Colonic mucosa (tissue), 4 donors: ENCODE measurements around the gene URM1. TPM values are rescaled to one million over a fixed set of nuclear protein-coding genes. Genes with fewer than 3 reads are reported as not detected.
A peak's percentile ranks its signal among the peaks of the same experiment; 100 is the strongest.

Source experiments
- DNase-seq: peaks from one replicate; pipeline ENCODE4 v3.0.0-alpha.2; 2020
- H3K27ac ChIP-seq: fragments of 200-600 bp; one replicate; pipeline ENCODE4 v1.8.0; 2021
- H3K27me3 ChIP-seq: fragments of 200-600 bp; one replicate; pipeline ENCODE4 v1.8.0; 2021
- H3K36me3 ChIP-seq: fragments of 200-600 bp; one replicate; pipeline ENCODE4 v1.8.0; 2021
- H3K4me1 ChIP-seq: fragments of 200-600 bp; one replicate; pipeline ENCODE4 v1.8.0; 2021; ENCODE audit warnings: mild to moderate bottlenecking
- H3K4me3 ChIP-seq: fragments of 200-600 bp; one replicate; pipeline ENCODE4 v1.8.0; 2021
- H3K9ac ChIP-seq, 2 donors: one replicate each; pipeline ENCODE4 v1.7.0; 2013; ENCODE audit warnings: control low read depth in 2 of 2, low read depth in 2 of 2, low read length in 2 of 2
- H3K9me3 ChIP-seq: fragments of 200-600 bp; one replicate; pipeline ENCODE4 v1.8.0; 2021
- CTCF ChIP-seq: fragments of 200-600 bp; IDR thresholded peaks from one replicate; pipeline ENCODE4 v1.8.0; 2022; ENCODE audit warnings: antibody characterized with exemption, mild to moderate bottlenecking
- intact Hi-C: fragments of 100-400 bp; cut with DNase I; formaldehyde crosslinking; loops from one replicate; pipeline ENCODE4 v1.14.1; 2022
- total RNA-seq, 2 donors: library from RNA; stranded (reverse); fragmentation: NEBNext Ultra II Directional in 1 of 2; extraction: Animal tissue kit (Norgen Biotek cat#: 25700) in 1 of 2; gene quantifications; one replicate each; pipeline ENCODE4 v1.2.1, GENCODE V29; 2021
- donor health status: healthy.
- donor health status: DM: no; HTN: no; CAD: no.
- donor health status: DM: no; HTN: no; CAD: no.

URM1 gene
- total RNA-seq, 2 donors from 2014 or later: 55.2 to 77.3 TPM

DNA sequence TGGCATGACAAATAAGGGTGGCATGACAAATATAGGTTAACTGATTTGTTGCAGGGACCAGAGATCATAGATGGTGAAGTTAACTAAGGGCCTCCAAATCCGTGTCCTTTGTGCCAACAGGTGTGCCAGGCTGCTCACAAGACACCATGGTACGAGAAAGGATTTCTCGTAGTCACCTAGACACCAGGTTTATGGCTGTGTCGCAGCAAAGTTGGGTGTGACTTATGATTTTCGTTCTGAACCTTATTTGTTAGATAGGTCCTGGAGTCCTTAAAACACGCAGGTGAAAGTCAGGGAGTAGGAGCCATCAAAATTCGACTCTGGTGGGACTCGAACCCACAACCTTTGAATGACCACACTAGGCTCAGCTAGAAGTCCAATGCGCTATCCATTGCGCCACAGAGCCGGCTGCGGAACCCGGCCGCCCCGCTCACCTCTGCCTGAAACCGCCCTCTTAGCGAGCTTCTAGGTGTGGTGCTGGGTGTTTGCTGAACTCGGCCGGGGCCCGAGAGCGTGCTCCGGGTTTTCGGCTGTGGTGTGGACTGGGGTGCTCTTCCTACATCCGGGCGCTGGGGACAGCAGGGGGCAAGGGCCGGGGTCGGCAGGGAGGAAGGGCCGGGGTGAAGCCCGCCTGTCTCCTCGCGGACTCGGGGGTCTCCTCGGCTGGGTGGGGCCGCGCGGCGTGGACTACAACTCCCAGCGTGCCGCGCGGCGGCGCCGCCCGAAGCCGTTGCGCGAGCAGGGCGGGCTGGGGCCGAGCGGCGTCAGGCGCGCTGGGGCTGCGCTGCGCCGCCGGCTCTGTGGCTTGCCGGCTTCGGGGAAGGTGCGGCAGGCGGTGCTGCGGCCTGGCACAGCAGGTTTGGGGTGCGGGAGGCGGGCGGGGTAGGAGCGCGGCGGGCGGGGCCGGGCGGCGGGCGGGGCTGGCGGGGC lies 31.1 kb upstream of the URM1 start, which contains the start of gene SLC27A4:
Gene SLC27A4 (plus strand): TSS at position 767 of the 930 bp plus-strand sequence. CDS start 2,606 bp downstream, outside the sequence.
- Histone ChIP-seq H3K4me3 (peak within 1 kb of the TSS; percentile 98), H3K27me3 (no peaks in the 10 kb centered on the region), H3K9ac (peak within 1 kb of the TSS; percentile 76 to 95), H3K36me3 (peaks cover 3% of the 10 kb centered on the region), H3K9me3 (no peaks in the 10 kb centered on the region), H3K4me1 (no peaks in the 10 kb centered on the region), H3K27ac (peak within 1 kb of the TSS; percentile 87)
- no peak for TF ChIP-seq CTCF
- peak; percentile 86 for DNase-seq
- intact Hi-C loops: loop anchor here (5.0 to 10.0 kb wide), 2 partner anchors 43 to 155 kb away; no protein-coding TSS in a partner anchor

GRCh38 chr9:128340691-128341434 lies 30.3 kb upstream of the URM1 start:
- Histone ChIP-seq H3K9ac (peak overlapping the region; percentile 76 to 95), H3K36me3 (peaks cover 11% of the 10 kb centered on the region), H3K4me3 (peak overlapping the region; percentile 98), H3K9me3 (no peaks in the 10 kb centered on the region), H3K27ac (peak overlapping the region; percentile 87), H3K27me3 (no peaks in the 10 kb centered on the region), H3K4me1 (no peaks in the 10 kb centered on the region)
- TF ChIP-seq CTCF: no peak
- intact Hi-C loops: loop anchor here (5.0 to 10.0 kb wide), 2 partner anchors 44 to 156 kb away; no protein-coding TSS in a partner anchor
- DNase-seq: peak; percentile 40

DNA sequence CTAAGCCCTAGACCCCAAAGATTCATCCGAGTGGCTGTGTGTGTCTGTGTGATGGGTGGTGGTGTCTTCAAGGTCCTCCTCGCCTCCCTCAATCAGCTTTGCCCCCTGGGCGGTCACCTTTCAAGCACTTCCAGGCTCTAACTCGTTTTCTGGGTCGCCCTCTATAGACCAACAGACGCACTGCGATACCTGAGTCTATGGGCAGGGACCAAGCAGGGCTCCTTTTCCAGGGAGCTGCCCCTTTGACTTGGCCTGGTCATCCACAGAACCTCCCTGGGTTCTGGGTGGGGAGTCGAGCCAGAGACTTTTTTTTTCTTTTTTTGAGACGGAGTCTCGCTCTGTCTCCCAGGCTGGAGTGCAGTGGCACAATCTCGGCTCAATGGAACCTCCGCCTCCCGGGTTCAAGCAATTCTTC lies 29.7 kb upstream of the URM1 start:
- Histone ChIP-seq H3K27me3 (no peaks in the 10 kb centered on the region), H3K36me3 (peaks cover 13% of the 10 kb centered on the region), H3K9me3 (no peaks in the 10 kb centered on the region), H3K27ac (peak overlapping the region; percentile 87), H3K9ac (peak overlapping the region; percentile 76 to 95), H3K4me3 (peak overlapping the region; percentile 98), H3K4me1 (no peaks in the 10 kb centered on the region)
- peak; percentile 85 for DNase-seq
- intact Hi-C loops: loop anchor here (5.0 to 10.0 kb wide), 2 partner anchors 44 to 157 kb away; no protein-coding TSS in a partner anchor
- TF ChIP-seq CTCF: peak; percentile 66

DNA sequence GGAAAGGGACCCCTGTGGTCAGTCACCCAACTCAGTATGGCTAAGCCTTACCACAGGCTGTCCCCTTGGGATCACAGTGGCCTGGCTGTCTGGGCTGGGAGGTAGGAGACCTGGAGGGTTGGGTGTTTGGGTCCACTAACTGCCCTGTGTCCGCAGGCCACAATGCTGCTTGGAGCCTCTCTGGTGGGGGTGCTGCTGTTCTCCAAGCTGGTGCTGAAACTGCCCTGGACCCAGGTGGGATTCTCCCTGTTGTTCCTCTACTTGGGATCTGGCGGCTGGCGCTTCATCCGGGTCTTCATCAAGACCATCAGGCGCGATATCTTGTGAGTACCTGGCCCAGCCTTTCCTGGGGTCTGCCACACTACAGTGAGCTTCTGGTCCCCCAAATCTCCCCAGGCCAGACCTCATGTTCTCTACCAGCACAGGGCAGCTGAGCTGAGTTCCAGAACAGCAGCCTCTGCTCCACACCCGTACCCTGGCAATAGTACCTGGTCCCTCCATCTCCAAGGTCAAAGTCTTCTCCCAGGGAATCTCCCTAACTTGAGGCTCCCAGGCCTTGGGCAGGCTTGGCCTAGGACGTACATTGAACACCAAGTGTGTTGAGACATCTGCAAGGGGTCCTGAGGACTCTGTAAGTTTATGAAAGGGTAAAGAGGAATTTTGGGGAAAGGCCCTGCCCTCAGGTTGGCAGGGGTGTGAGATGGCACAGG lies 28.0 kb upstream of the URM1 start:
- no peak overlapping the region for H3K4me3 ChIP-seq
- no peaks in the 10 kb centered on the region for H3K9me3 ChIP-seq
- peaks cover 13% of the 10 kb centered on the region for H3K36me3 ChIP-seq
- no peak overlapping the region for H3K9ac ChIP-seq
- no peak for DNase-seq
- no peak overlapping the region for H3K27ac ChIP-seq
- H3K27me3 ChIP-seq: no peaks in the 10 kb centered on the region
- intact Hi-C loops: loop anchor here (5.0 to 10.0 kb wide), 2 partner anchors 46 to 158 kb away; no protein-coding TSS in a partner anchor
- no peak for TF ChIP-seq CTCF
- no peaks in the 10 kb centered on the region for H3K4me1 ChIP-seq
